ENCODE measurements around the gene ANKS3. TPM values are rescaled to one million over a fixed set of nuclear protein-coding genes. Genes with fewer than 3 reads are reported as not detected.

The ANKS3 gene
- total RNA-seq, 1 experiment from 2014 or later = 26.6 TPM

GRCh38 chr16:4702466-4702808 lies 31.6 kb downstream of the ANKS3 start:
- intact Hi-C loops (cut with micrococcal nuclease; ENCODE audit: unreplicated experiment) (no loop called here), in situ Hi-C loops (cut with HindIII; ENCODE audit: low pct_unique_long_range_greater_than_20kb, low sequenced_read_pairs) (no loop called here)
- Histone ChIP-seq H3K4me3 (ENCODE audit: low read depth in 2 of 2, low read length in 2 of 2) (no peak overlapping the region), H3K4me1 (ENCODE audit: control insufficient read depth, insufficient read depth, low read length) (peaks cover 4% of the 10 kb centered on the region; the same call in 1 of the 2 replicates), H3K36me3 (ENCODE audit: control insufficient read depth, insufficient read depth, low read length) (peaks cover 2% of the 10 kb centered on the region), H3K27ac (ENCODE audit: low read length) (no peak overlapping the region), H3K27me3 (ENCODE audit: control insufficient read depth, insufficient read depth, low read length) (no peaks in the 10 kb centered on the region), H3K9me3 (ENCODE audit: control insufficient read depth, insufficient read depth, low read depth, low read length) (no peaks in the 10 kb centered on the region)
- BruUV-seq (replicated peaks) = no TSS peak
- no peak for TF ChIP-seq POLR2AphosphoS5 (IDR thresholded peaks at IDR 0.05; ENCODE audit: low read depth, low read length)
- TF ChIP-seq SIN3A (IDR thresholded peaks at IDR 0.05; ENCODE audit: borderline replicate concordance, insufficient read depth, low read depth, low read length) = no peak
- TF ChIP-seq CTCF (IDR thresholded peaks at IDR 0.05) = no peak
- TF ChIP-seq REST (IDR thresholded peaks at IDR 0.05; ENCODE audit: insufficient read depth in 1 of 2, low read depth in 2 of 2, low read length in 1 of 2) = no peak
- no peak for TF ChIP-seq TCF7L2 (IDR thresholded peaks at IDR 0.05; ENCODE audit: low read depth, low read length)
- ATAC-seq = no peak
- CTCF ChIA-PET = no interaction called here
- POLR2A ChIA-PET = no interaction called here
- no peak for DNase-seq (ENCODE audit: low read depth, low spot score)

- BruUV-seq (replicated peaks) = no TSS peak
- POLR2A ChIA-PET = no interaction called here
- H3K36me3 ChIP-seq (ENCODE audit: control insufficient read depth, insufficient read depth, low read length) = peaks cover 2% of the 10 kb centered on the region
Observed at GRCh38 chr16:4701791-4702465, 32.1 kb downstream of the ANKS3 start.

More at GRCh38 chr16:4701791-4702465, 32.1 kb downstream of the ANKS3 start:
- intact Hi-C loops (cut with micrococcal nuclease; ENCODE audit: unreplicated experiment) = no loop called here
- DNase-seq (ENCODE audit: low read depth, low spot score) (no peak), ATAC-seq (no peak)
- no peak overlapping the region for H3K27ac ChIP-seq (ENCODE audit: low read length)
- in situ Hi-C loops (cut with HindIII; ENCODE audit: low pct_unique_long_range_greater_than_20kb, low sequenced_read_pairs) = no loop called here
- CTCF ChIA-PET = no interaction called here
- no peaks in the 10 kb centered on the region for H3K27me3 ChIP-seq (ENCODE audit: control insufficient read depth, insufficient read depth, low read length)
- TF ChIP-seq CTCF (IDR thresholded peaks at IDR 0.05) (no peak), REST (IDR thresholded peaks at IDR 0.05; ENCODE audit: insufficient read depth in 1 of 2, low read depth in 2 of 2, low read length in 1 of 2) (no peak), SIN3A (IDR thresholded peaks at IDR 0.05; ENCODE audit: borderline replicate concordance, insufficient read depth, low read depth, low read length) (no peak), TCF7L2 (IDR thresholded peaks at IDR 0.05; ENCODE audit: low read depth, low read length) (no peak)
- peaks cover 9% of the 10 kb centered on the region for H3K4me1 ChIP-seq (ENCODE audit: control insufficient read depth, insufficient read depth, low read length)
- no peaks in the 10 kb centered on the region for H3K9me3 ChIP-seq (ENCODE audit: control insufficient read depth, insufficient read depth, low read depth, low read length)
- no peak overlapping the region for H3K4me3 ChIP-seq (ENCODE audit: low read depth in 2 of 2, low read length in 2 of 2)

All from Panc1 (cell line).